NCI-H526 (cell line): ENCODE data around the gene CNTLN.

Experiments
- DNase-seq, 2 experiments: peaks; one replicate each; lab custom pipeline; 2025; lab: John Stamatoyannopoulos, UW

CNTLN gene, protein sequence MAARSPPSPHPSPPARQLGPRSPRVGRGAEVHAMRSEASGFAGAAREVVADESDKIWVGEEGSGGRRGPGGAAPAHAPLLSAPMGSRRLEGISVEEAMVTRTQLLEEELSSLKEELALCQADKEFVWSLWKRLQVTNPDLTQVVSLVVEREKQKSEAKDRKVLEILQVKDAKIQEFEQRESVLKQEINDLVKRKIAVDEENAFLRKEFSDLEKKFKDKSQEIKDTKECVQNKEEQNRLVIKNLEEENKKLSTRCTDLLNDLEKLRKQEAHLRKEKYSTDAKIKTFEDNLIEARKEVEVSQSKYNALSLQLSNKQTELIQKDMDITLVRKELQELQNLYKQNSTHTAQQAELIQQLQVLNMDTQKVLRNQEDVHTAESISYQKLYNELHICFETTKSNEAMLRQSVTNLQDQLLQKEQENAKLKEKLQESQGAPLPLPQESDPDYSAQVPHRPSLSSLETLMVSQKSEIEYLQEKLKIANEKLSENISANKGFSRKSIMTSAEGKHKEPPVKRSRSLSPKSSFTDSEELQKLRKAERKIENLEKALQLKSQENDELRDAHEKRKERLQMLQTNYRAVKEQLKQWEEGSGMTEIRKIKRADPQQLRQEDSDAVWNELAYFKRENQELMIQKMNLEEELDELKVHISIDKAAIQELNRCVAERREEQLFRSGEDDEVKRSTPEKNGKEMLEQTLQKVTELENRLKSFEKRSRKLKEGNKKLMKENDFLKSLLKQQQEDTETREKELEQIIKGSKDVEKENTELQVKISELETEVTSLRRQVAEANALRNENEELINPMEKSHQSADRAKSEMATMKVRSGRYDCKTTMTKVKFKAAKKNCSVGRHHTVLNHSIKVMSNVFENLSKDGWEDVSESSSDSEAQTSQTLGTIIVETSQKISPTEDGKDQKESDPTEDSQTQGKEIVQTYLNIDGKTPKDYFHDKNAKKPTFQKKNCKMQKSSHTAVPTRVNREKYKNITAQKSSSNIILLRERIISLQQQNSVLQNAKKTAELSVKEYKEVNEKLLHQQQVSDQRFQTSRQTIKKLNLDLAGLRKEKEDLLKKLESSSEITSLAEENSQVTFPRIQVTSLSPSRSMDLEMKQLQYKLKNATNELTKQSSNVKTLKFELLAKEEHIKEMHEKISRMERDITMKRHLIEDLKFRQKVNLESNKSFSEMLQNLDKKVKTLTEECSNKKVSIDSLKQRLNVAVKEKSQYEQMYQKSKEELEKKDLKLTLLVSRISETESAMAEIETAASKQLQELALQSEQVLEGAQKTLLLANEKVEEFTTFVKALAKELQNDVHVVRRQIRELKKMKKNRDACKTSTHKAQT (N-terminal part only)

DNA sequence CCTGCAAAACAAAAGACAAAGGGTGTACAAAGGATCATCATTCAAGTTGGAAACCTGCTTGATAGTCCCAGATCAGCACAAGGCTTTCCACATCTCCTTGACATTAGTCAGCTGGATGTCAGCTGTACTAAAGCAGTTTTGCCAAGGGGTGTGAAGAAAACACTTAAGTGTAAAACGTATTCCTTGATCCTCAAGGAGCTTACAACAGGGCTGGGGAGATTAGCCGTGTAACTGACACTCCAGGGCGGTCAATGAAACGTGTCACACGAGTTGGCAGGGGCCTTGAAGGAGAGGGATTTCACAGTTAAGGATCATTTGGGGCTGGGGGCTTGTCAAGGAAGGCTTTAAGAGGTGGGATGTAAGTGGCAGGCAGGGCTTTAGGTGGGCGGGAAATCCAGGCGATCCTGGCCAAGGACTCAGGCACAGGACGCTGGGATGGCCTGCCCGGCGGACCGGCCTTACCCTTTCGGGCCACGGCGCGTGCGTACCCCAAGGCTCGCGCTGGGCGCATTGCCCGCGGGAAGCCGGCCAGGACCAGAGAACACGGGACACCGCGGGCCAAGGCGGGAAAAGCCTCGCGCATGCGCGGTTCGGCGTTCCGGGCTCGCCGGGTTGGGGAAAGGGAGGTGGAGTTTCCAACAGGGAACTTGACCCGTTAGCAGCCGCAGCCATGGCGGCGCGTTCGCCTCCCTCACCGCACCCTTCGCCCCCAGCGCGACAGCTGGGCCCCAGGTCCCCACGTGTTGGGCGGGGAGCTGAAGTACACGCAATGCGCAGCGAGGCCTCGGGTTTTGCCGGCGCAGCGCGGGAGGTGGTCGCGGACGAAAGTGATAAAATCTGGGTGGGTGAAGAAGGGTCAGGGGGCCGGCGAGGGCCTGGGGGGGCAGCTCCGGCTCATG is at the start of gene CNTLN:
TSS of gene CNTLN (plus strand) at position 645 of the 899 bp plus-strand sequence. CDS start at position 671, 26 bp downstream.
- peak; percentile 68 to 92 for DNase-seq

DNA sequence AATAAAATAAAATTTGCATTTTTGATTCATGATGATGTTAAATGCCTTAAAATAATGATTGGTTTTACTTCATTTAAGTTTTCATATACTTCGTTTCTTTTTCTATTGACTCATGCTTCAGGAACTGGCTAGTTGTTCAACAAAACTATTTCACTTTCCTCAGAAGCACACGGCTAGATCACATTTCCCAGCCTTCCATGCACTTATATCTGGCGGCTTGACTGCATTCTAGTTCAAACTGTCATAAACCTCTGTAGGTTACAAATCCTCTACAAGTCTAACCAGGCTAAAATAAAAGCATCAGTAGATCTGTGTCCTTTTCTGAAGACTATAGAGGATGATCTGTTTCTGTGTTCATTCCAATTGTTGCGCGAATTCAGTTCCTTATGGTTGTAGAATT is 46.3 kb upstream of the CNTLN start:
- DNase-seq: no peak

DNA sequence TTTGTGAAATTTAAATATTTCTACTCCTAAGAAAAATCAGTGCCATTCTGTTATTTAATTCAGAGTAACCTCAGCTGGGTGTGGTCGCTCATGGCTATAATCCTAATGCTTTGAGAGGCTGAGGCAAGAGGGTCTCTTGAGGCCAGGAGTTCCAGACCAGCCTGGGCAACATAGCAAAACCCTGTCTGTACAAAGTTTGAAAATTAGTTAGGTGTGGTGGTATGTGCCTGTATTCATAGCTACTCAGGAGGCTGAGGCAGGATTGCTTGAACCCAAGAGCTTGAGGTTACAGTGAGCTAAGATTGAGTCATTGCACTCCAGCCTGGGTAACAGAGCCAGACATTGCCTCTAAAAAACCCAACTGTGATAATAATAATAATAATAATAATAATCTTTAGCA is 44.8 kb upstream of the CNTLN start:
- no peak for DNase-seq

DNA sequence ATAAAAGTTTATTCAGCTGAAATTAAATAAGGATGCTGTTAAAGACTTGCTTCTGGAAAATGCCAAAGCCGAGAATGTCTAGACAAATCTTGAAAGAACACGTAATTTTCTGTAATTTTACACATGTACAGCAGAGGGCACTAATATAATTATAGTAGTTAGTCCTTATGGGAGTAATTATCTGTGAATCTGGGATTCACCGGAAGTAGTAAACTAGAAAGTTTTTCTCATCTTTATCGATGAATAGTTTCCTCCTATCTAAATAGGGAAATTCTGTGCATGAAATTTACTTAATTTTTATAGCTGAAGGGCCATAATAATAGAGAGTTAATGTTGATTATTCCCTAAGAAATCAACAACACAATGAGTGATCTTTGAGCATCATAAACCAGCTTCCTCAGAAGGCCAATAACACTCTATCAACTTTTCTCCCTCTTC is 18.4 kb upstream of the CNTLN start:
- peak; percentile 46 to 77 for DNase-seq

DNA sequence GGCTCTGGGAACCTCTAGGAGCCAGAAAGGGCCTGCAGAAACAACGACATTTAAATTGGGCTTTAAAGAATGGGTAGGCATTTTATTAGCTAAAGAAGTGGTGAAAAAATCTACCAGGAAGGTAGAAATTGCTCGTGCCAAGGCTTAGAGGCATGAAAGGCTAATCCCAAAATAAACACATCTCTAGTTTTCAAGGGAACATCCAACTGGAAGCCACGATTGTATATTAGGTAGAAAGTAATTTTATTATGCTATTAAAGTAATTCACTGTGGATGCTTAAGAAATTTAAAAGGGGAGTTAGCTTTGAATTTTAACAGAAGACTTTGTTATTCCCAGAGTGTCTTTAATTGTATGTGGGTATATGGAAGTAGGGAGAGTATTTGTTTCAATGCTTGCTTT is 17.5 kb upstream of the CNTLN start:
- DNase-seq: no peak

DNA sequence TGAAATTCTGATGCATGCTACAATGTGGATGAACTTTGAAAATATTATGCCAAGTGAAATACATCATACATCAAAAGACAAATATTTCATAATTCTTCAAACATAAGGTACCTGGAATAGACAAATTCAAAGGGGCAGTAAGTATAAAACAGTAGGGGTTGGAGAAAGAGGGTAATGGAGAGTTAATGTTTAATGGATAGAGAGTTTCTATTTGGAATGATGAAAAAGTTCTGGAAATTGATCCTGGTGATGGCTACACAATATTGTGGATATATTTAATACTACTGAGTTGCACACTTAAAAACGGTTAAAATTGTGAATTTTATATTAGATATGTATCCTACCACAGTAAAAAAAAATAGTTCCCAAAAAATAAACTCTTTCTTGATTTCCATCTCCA is 14.6 kb upstream of the CNTLN start:
- DNase-seq: no peak

DNA sequence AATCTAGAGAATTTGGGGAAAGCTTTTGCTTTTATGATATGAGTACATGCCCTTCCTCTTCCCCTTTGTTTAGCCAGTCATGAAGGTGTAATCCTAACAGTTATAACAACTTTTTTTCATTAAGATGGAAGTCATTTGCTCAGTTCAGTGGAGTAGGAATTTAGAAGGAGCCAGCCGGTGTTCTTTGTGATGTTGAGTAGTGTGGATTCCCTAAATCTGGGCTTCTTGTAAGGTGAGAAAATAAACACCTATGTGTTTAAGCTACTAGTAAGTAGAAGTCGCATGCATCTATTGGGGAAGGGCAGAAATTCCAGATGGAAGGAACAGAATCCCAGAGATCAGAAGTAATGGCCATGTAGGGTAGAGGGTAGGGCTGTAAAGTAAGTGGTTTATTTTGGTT is 13.6 kb upstream of the CNTLN start:
- DNase-seq: no peak

DNA sequence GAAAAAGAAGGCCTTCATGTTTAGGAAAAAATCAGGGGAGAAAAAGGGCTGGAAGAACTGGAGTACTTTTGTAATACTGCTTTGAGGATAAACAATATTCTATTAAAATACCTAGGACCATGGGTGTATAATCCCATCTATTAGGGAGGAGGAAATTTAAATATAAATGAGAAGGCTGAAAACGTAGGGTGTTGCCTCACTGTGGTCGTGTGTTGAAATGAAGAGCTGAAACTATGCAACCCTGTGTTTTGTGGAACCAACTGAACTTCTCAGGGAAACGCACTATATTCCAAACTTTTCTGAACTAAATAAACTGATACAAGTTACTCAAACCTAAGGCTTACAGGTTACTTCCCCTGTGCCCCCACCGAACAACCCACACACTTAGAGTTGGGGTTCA is 4.5 kb upstream of the CNTLN start:
- DNase-seq: no peak

DNA sequence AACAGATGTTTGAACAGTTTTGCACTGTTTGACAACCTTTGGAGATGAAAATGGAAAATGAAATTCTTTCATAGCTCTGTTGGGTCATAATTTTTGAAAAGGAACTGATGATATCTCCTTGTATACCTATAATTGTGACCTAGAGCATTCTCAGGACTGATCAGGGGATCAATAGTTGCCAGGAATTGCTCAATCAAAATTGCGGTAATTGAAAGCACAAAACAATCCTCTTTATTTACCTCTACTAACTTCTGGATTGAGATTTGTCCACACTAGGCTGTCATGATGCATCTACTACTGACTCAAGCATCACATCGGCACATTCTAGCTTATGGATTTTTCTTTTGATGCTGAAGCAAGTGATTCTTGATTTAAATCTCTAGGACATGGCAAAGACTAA is 4.1 kb upstream of the CNTLN start:
- no peak for DNase-seq

DNA sequence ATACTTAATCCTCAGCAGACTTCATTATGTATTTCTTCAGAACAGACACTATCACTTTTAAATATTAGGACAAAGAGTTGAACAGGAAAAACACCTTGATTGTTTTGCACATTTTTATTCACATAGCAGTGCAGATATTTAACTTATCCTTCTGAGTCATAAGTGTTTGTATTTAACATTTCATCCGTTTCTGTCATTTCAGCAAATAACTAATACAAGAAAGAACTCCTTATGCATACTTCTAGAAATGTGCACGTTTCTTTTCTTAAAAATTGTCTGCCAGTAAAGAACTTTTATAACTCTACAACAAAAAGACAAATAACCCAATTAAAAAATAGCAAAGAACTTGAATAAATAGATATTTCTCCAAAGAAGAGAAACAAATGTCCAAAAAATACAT is 3.3 kb upstream of the CNTLN start:
- no peak for DNase-seq

DNA sequence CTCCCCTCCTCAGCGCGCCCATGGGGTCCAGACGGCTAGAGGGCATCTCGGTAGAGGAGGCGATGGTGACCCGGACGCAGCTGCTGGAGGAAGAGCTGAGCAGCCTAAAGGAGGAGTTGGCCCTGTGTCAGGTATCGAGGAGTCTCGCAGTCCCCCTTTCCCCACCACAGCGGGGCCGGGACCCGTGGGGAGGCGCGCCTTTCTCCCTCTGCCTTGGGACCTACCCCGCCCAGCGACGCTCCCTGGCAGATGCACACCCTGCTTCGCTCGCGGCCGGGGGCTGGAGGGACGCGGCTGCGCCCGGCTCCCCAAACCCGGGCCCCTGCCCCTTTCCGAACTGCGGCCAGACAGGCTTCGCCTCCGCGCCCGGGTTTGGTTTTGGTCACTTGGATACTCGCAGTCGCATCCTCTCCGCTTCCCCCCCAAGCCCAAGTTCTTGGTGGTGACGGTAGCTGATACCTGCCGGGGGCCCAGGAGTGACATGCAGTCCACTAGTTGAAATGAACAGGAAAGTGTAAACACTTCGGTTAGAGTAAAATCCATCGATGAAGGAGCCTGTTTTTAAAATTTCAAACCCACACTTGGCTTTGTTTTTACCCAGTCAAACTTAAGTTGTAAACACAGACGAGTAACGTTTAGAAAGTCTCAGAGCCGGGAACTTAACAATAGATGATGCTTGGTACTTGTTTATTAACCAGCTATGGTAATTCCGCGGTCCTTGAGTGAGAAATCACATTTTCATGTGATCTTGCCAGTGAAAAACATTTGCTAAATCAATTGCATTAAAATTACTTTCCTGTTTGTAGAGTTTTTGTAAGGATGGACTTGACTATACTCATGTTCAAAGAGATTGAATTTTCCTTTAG is 688 bp downstream of the CNTLN start:
- peak; percentile 18 to 69 for DNase-seq

DNA sequence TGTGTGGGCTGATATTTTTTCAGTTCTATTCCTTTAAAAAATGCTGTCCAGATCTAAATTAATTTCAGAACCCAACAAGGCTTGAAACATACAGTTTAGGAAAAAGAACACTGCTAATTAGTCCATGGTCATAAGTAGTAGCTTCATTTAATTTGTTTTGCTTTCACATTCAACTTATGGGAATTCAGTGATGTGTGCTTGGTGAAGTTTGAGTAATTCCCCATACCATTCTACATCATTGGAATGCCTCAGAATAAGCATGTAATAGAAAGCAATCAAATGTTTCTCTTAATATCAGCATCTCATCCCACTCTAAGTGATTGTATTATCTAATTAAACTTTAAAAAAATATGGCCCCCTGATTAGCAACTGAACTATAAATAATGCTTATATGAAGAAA is 2.7 kb downstream of the CNTLN start:
- DNase-seq: no peak

DNA sequence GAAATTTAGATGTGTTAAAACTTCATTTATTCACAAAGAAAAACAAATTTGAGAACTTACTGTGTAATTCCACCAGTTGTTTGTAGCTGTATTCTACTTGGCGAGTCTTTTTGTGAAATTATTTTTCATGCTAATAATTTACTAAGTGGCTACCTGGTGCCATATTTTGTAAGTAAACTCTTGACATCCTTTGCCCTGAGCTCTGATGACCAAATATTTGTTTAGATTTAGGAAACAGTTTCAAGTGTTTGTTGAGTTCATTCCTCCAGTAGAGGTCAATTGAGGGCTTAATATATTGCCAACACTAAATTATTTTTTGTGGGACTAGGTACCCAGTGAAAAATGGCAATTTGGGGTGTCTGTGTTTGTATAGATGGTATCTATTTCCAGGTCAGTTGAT is 3.7 kb downstream of the CNTLN start:
- no peak for DNase-seq

DNA sequence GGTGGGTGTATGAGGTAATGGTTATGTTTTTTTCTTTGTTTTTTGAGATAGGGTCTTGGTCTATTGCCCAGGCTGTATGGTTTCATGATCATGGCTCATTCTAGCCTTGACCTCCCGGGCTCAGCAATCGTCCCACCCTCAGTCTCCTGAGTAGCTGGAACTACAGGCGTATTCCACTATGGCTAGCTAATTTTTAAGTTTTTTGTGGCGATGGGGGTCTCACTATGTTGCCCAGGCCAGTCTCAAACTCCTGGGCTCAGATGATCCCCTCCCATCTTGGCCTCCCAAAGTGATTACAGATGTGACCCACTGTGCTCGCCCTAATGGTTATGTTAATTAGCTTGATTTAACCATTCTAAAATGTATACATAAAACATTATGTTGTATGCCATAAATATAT is 5.6 kb downstream of the CNTLN start:
- no peak for DNase-seq

DNA sequence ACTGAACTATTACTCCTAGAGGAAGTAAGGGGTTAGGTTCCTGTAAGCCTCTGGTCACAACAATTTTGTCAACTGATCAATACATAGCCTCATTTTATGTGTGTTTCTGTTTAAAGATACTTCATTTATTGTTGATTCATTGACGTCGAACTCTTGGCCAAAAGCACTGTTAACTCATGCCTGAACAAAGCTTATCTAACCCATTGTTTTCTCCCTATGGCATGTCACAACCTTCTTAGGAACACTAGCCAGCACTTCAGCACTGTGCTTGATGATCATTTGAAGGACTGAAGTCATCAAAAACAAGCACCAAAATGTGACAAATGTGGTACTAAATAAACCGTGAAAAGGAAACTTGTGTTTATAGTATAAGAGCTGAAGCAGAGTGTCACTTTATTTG is 13.5 kb downstream of the CNTLN start:
- no peak for DNase-seq

DNA sequence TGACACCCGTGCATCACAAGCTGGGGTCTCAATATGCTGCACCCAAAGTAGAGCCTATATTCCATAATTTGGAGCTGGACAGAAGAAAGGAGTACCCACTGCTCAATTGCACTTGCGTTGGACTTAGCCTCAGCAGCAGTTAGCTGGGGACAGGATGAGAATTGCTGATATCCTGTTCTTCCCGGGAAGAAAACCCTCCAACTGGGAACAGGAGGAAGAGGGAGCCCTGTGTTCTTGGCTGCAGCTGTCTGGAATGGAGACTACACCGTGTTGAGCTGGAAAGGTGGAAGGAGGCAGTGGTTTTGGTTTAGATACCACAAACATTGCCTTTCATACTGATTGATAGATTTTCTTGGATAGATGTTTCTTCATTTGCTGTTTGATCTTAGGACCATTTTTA is 24.6 kb downstream of the CNTLN start:
- DNase-seq: no peak

DNA sequence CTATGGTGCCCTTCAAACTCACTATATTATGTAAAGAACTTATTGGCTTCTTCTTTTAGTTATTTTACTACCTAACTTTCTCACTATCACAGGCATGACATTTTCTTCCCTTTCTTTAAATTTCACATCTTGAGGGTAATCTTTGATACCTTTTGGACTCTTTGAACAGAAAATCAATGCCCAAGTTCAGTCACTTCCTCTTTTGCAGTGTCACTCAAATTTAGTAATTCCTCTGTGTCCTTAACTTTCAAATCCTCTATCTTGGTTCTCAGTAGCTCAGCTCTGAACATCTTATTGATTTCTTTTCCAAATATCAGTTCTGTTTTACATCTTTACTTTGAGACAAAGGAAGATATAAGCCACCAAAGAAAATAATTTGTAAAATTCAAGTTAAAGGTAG is 25.5 kb downstream of the CNTLN start:
- no peak for DNase-seq

DNA sequence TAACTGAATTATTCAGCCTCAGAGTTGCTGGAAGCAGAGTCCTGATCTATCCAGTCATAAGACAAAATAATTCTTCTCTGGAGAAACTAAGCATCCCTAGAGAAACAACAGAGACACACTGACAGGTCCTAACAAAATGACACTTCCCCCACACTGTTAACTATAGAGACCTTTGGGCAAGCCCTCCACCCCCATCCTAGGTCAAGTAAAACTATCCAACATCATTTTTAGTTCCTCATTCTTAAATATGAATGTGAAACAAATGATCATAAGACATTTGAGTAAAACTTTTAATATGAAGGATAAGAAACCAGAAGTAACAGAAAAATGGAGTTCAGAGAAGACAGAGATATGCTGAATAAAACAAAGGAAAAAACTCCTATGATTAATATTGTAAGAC is 30.9 kb downstream of the CNTLN start:
- DNase-seq: no peak

DNA sequence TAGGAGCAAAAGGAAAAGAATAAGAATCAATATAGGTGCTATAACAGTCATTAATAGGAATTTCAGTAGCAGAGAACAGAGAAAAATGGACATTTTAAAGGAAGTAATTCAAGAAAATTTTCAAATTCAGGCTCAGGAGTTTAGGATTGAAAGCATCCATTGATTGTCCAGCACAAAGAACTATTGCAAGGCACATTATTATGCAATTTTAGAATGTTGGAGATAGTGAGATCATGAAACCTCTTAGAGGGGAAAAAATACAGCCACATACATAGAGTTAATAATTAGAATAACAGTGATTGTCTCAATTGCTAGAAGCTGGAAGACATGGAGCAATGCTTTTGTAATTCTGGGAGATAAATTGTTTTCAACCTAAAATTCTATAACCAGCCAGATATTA is 31.5 kb downstream of the CNTLN start:
- DNase-seq: no peak
